Breast epithelium (tissue), 4 donors: ENCODE results near the gene SLC38A3. TPM values are rescaled to one million over a fixed set of nuclear protein-coding genes. Genes with fewer than 3 reads are reported as not detected.

Experiments used
- DNase-seq, 2 donors: peaks; one replicate each; pipeline ENCODE4 v3.0.0-alpha.2; 2019; ENCODE audit warnings: low spot score in 2 of 2
- H3K27ac ChIP-seq, 2 donors: fragments of 200-600 bp; sonication (generic) in 1 of 2; one replicate each; pipeline ENCODE4 v1.5.1; 2016 to 2019; ENCODE audit warnings: mild to moderate bottlenecking in 1 of 2
- H3K27me3 ChIP-seq, 2 donors: fragments of 200-600 bp; sonication (generic) in 1 of 2; one replicate each; pipeline versions ENCODE4 v1.5.1 to v1.6.0; 2017 to 2019; ENCODE audit warnings: control low read depth in 1 of 2, mild to moderate bottlenecking in 1 of 2
- H3K36me3 ChIP-seq: fragments of 200-600 bp; one replicate; pipeline ENCODE4 v1.5.1; 2019
- H3K4me1 ChIP-seq, 2 donors: fragments of 200-600 bp; sonication (generic); one replicate each; pipeline ENCODE4 v1.5.1; 2016 to 2019; ENCODE audit warnings: control low read depth in 1 of 2
- H3K4me3 ChIP-seq, 3 donors: fragments of 200-600 bp; sonication (generic); 1 replicate in 2 of 3; 2 replicates in 1 of 3; pipeline ENCODE4 v1.5.1; 2016 to 2019; ENCODE audit warnings: mild to moderate bottlenecking in 3 of 3, moderate library complexity in 2 of 3
- H3K9me3 ChIP-seq, 2 donors: fragments of 200-600 bp; sonication (generic) in 1 of 2; one replicate each; pipeline ENCODE4 v1.5.1; 2016 to 2019; ENCODE audit warnings: control low read depth in 1 of 2
- CTCF ChIP-seq, 3 donors: fragments of 450-650 bp; IDR thresholded peaks; one replicate each; pipeline ENCODE4 v1.5.1; 2016 to 2017; ENCODE audit warnings: antibody characterized with exemption in 3 of 3, mild to moderate bottlenecking in 3 of 3, moderate library complexity in 3 of 3
- POLR2A ChIP-seq: fragments of 450-650 bp; IDR thresholded peaks from one replicate; pipeline ENCODE4 v1.6.1; 2016; ENCODE audit warnings: antibody characterized with exemption, mild to moderate bottlenecking, moderate library complexity
- POLR2AphosphoS5 ChIP-seq, 3 donors: sonication (generic); formaldehyde crosslinking; IDR thresholded peaks; one replicate each; pipeline ENCODE4 v1.6.1; 2017; ENCODE audit warnings: antibody characterized with exemption in 3 of 3
- intact Hi-C: fragments of 100-400 bp; cut with DNase I; formaldehyde crosslinking; loops from one replicate; pipeline ENCODE4 v1.15.1; 2023; ENCODE audit warnings: low total_unique reads
- total RNA-seq, 3 donors: library from RNA; depleted of rRNA; stranded (reverse); fragments of >200 nt; gene quantifications; one replicate each; pipeline ENCODE4 v1.1.0, GENCODE V29; 2016

The SLC38A3 gene
- total RNA-seq, 3 donors from 2014 or later: 0.98 to 2.5 TPM; not detected in 1

- Histone ChIP-seq H3K4me3 (no peak overlapping the region), H3K27ac (no peak overlapping the region), H3K36me3 (no peaks in the 10 kb centered on the region), H3K4me1 (no peaks in the 10 kb centered on the region), H3K27me3 (no peaks in the 10 kb centered on the region), H3K9me3 (no peaks in the 10 kb centered on the region)
- no peak for DNase-seq
- intact Hi-C loops: no loop called here
- TF ChIP-seq CTCF (IDR thresholded peaks at IDR 0.05) (no peak), POLR2AphosphoS5 (IDR thresholded peaks at IDR 0.05) (no peak)
Measured at GRCh38 chr3:50173685-50174516, 31.2 kb upstream of the SLC38A3 start.

GRCh38 chr3:50174517-50174895 is 30.6 kb upstream of the SLC38A3 start:
- Histone ChIP-seq H3K4me1 (no peaks in the 10 kb centered on the region), H3K4me3 (no peak overlapping the region), H3K27me3 (no peaks in the 10 kb centered on the region), H3K9me3 (no peaks in the 10 kb centered on the region), H3K36me3 (no peaks in the 10 kb centered on the region), H3K27ac (no peak overlapping the region)
- no peak for DNase-seq
- TF ChIP-seq POLR2A: no peak
- TF ChIP-seq CTCF (IDR thresholded peaks at IDR 0.05): no peak
- no peak for TF ChIP-seq POLR2AphosphoS5 (IDR thresholded peaks at IDR 0.05)
- intact Hi-C loops: no loop called here

- Histone ChIP-seq H3K36me3 (no peaks in the 10 kb centered on the region), H3K4me1 (no peaks in the 10 kb centered on the region), H3K9me3 (no peaks in the 10 kb centered on the region), H3K4me3 (no peak overlapping the region), H3K27me3 (no peaks in the 10 kb centered on the region), H3K27ac (no peak overlapping the region)
- no peak for TF ChIP-seq POLR2AphosphoS5 (IDR thresholded peaks at IDR 0.05)
- no peak for TF ChIP-seq POLR2A
- no peak for TF ChIP-seq CTCF (IDR thresholded peaks at IDR 0.05)
- intact Hi-C loops: no loop called here
- no peak for DNase-seq
Measured at GRCh38 chr3:50174947-50175524, 30.0 kb upstream of the SLC38A3 start.

- intact Hi-C loops: no loop called here
- Histone ChIP-seq H3K27me3 (no peaks in the 10 kb centered on the region), H3K4me1 (no peaks in the 10 kb centered on the region), H3K9me3 (no peaks in the 10 kb centered on the region), H3K36me3 (no peaks in the 10 kb centered on the region), H3K27ac (no peak overlapping the region), H3K4me3 (no peak overlapping the region)
- no peak for TF ChIP-seq POLR2A
- TF ChIP-seq POLR2AphosphoS5 (IDR thresholded peaks at IDR 0.05): no peak
- TF ChIP-seq CTCF (IDR thresholded peaks at IDR 0.05): no peak
- DNase-seq: no peak
Measured at GRCh38 chr3:50177346-50177745, 27.7 kb upstream of the SLC38A3 start.

- intact Hi-C loops: loop anchor here (10.0 kb wide), 1 partner anchor 55 kb away; no protein-coding TSS in a partner anchor
- Histone ChIP-seq H3K4me1 (peaks cover 0 to 4% of the 10 kb centered on the region in 2 donors), H3K27ac (no peak overlapping the region), H3K27me3 (no peaks in the 10 kb centered on the region), H3K4me3 (no peak overlapping the region), H3K9me3 (no peaks in the 10 kb centered on the region), H3K36me3 (no peaks in the 10 kb centered on the region)
- DNase-seq: no peak
- no peak for TF ChIP-seq CTCF (IDR thresholded peaks at IDR 0.05)
- TF ChIP-seq POLR2AphosphoS5 (IDR thresholded peaks at IDR 0.05): no peak
- TF ChIP-seq POLR2A: no peak
Measured at GRCh38 chr3:50179710-50180109, 25.4 kb upstream of the SLC38A3 start.
